ENCODE data around the gene NHLH1.
A peak's percentile ranks its signal among the peaks of the same experiment; 100 is the strongest.

Gene NHLH1

DNA sequence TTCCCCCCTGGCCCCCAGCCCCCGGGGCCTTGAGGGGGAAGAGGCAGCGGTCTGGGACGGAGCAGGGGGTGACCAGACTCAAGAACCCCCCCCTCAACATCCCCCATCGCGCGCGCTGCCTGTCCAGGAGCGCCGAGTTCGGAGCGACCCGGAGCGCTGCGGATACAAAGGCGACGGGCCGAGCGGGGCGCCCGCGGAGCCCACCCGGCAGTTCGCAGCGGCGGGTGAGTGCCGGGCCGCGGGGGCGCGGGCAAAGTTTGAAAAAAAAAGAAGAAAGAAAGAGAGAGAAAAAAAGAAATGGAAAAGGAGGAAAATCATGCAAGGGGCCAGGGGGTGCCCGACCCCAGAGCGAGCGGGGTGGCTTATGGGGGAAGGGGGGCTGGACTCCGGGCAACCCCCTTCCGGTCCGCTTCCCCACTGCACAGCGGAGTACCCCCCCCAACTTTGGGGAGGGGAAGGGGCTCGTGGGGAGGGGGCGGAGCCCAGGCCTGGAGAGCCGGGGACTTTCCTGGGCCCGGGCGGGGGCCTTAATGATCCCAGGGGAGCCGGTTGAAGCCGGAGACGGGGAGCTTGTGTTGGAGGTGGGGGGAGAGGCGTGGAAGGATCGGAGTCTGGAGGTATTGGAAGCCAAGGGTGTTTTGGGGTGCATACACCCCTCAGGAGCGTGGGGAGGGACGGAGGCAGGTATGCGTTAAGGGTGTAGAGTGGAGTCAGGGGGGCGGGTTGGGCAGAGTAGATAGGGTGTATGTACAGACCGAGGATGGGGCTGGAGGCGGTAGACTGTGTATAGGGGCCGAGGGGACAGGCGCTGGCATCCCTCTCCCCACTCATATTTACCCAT is 34.0 kb downstream of the NHLH1 start:
- no peaks in the 10 kb centered on the region for H3K36me3 ChIP-seq (ENCODE audit: control insufficient read depth, insufficient read depth, low read length)
- 0 to 1% methylated on average over 52 to 55 of the region's 55 CpGs for WGBS, 2 experiments
- peak overlapping the region; percentile 83 for H3K4me3 ChIP-seq (ENCODE audit: insufficient read depth, low read depth, low read length)
- peak overlapping the region; percentile 92 for H3K27ac ChIP-seq (ENCODE audit: insufficient read depth, low read depth, low read length, poor library complexity, severe bottlenecking)
- H3K4me1 ChIP-seq (ENCODE audit: control insufficient read depth, insufficient read depth, low read length) = peaks cover 59% of the 10 kb centered on the region
- no peaks in the 10 kb centered on the region for H3K9me3 ChIP-seq (ENCODE audit: control insufficient read depth, low read length)
- no peaks in the 10 kb centered on the region for H3K27me3 ChIP-seq (ENCODE audit: control insufficient read depth, insufficient read depth, low read length, poor library complexity, severe bottlenecking)

DNA sequence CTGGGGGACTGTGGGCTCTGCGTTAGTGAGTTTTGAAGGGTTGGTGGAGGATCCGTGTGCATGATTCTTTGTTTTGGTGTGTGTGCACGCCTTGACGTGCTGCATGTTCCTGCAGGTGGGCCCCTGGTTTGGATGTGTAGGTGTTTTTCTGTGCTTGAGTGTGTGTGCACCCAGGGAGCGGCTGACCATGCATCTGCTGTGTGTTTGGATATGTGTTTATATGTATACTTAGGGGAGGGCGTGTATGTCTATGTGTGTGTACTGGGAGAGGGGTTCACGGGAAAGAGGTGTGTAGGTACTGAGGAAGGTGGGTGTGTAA is 34.6 kb downstream of the NHLH1 start:
- H3K27ac ChIP-seq (ENCODE audit: insufficient read depth, low read depth, low read length, poor library complexity, severe bottlenecking) = no peak overlapping the region

DNA sequence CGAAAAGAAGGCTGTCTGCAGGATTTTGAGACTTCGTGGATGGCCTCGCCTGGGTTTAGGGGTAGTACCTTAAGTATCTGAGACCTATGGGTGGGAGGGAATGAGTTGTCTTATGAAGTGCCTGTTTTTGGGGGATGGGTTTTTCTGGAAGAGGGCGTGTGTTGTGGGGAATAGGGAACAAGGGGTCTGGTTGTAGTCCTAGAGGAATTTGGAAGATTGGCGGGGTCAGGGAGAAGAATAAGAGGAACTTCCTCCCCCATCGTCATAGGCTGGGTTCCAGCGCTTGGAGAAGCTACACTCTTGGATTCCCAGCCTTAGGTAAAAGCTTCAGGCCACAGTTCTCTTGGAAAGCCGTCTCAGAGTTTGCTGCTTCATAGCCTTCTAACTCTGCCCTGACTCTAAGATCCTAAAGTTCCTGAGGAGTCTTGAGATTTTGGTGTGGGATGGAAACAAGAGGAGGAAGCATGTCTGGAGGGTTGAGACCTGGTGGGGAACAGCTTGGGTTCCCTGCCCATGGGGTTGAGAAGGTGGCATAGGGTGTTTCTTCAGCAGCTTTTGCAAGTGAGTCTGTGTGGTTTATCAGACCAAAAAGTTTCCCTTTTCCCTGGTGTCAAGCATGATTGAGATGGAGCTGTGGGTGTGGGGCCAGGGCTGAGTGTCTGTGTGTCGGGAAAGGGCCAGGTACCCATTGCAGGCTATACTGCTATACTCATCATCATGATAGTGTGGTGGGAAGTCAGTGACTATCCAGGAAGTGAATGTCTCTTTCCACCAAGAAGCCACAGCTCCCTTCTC is 35.3 kb downstream of the NHLH1 start:
- Histone ChIP-seq H3K27ac (ENCODE audit: insufficient read depth, low read depth, low read length, poor library complexity, severe bottlenecking) (no peak overlapping the region), H3K36me3 (ENCODE audit: control insufficient read depth, insufficient read depth, low read length) (peaks cover 3% of the 10 kb centered on the region), H3K4me1 (ENCODE audit: control insufficient read depth, insufficient read depth, low read length) (peaks cover 71% of the 10 kb centered on the region), H3K27me3 (ENCODE audit: control insufficient read depth, insufficient read depth, low read length, poor library complexity, severe bottlenecking) (no peaks in the 10 kb centered on the region), H3K9me3 (ENCODE audit: control insufficient read depth, low read length) (no peaks in the 10 kb centered on the region), H3K4me3 (ENCODE audit: insufficient read depth, low read depth, low read length) (peak overlapping the region; percentile 83)
- 55 to 58% methylated on average over 9 of the region's 9 CpGs for WGBS, 2 experiments

More for the DNA sequence above, 34.6 kb downstream of the NHLH1 start:
- Histone ChIP-seq H3K4me1 (ENCODE audit: control insufficient read depth, insufficient read depth, low read length) (peaks cover 65% of the 10 kb centered on the region), H3K9me3 (ENCODE audit: control insufficient read depth, low read length) (no peaks in the 10 kb centered on the region), H3K4me3 (ENCODE audit: insufficient read depth, low read depth, low read length) (peak overlapping the region; percentile 83), H3K27me3 (ENCODE audit: control insufficient read depth, insufficient read depth, low read length, poor library complexity, severe bottlenecking) (no peaks in the 10 kb centered on the region), H3K36me3 (ENCODE audit: control insufficient read depth, insufficient read depth, low read length) (no peaks in the 10 kb centered on the region)
- 16% methylated on average over 7 of the region's 7 CpGs for WGBS, 2 experiments

DNA sequence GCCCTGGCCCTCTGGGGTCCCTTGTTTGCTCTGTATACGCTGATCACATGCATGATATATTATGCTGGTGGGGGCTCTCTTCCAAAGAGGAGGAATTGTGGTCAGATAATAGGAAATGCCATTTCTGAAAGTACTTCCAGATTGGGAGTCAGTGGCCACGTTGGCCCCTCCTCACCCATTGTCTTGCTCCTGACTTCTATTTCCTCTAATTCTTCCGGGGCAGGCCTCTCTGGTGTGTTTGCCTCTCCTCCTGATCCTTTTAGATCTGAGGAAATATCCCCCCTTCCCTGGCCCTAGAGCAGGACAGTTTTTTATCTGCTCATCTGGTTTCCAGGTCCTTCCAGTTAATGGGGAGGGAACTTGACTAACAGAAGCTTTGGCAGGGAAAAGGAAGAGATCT is 36.4 kb downstream of the NHLH1 start:
- Histone ChIP-seq H3K9me3 (ENCODE audit: control insufficient read depth, low read length) (no peaks in the 10 kb centered on the region), H3K4me3 (ENCODE audit: insufficient read depth, low read depth, low read length) (peak overlapping the region; percentile 83), H3K27ac (ENCODE audit: insufficient read depth, low read depth, low read length, poor library complexity, severe bottlenecking) (no peak overlapping the region), H3K36me3 (ENCODE audit: control insufficient read depth, insufficient read depth, low read length) (peaks cover 7% of the 10 kb centered on the region), H3K4me1 (ENCODE audit: control insufficient read depth, insufficient read depth, low read length) (peaks cover 77% of the 10 kb centered on the region), H3K27me3 (ENCODE audit: control insufficient read depth, insufficient read depth, low read length, poor library complexity, severe bottlenecking) (no peaks in the 10 kb centered on the region)
- 42 to 43% methylated on average over 3 of the region's 3 CpGs for WGBS, 2 experiments

DNA sequence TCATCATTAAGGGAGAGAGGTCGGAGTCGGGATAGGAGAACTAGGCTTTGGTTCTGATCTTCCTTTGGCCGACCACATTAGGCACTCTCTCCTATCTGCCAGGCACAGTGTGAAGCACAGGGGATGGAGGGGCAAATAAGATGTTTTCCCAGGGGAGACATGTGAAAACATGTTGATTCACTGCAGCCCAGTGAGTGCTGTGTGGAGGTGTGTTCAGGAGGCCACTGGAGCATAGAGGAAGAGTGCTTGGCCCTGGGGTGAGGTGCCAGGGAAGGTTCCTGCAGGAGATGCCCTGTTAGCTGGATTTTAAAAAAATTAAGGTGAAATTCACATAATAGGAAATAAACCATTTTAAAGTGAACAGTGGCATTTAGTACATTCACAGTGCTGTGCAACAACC is 37.2 kb downstream of the NHLH1 start:
- Histone ChIP-seq H3K4me1 (ENCODE audit: control insufficient read depth, insufficient read depth, low read length) (peaks cover 77% of the 10 kb centered on the region), H3K27me3 (ENCODE audit: control insufficient read depth, insufficient read depth, low read length, poor library complexity, severe bottlenecking) (no peaks in the 10 kb centered on the region), H3K36me3 (ENCODE audit: control insufficient read depth, insufficient read depth, low read length) (peaks cover 7% of the 10 kb centered on the region), H3K4me3 (ENCODE audit: insufficient read depth, low read depth, low read length) (peak overlapping the region; percentile 83), H3K27ac (ENCODE audit: insufficient read depth, low read depth, low read length, poor library complexity, severe bottlenecking) (no peak overlapping the region), H3K9me3 (ENCODE audit: control insufficient read depth, low read length) (no peaks in the 10 kb centered on the region)
- 90 to 97% methylated on average over 3 of the region's 3 CpGs for WGBS, 2 experiments

DNA sequence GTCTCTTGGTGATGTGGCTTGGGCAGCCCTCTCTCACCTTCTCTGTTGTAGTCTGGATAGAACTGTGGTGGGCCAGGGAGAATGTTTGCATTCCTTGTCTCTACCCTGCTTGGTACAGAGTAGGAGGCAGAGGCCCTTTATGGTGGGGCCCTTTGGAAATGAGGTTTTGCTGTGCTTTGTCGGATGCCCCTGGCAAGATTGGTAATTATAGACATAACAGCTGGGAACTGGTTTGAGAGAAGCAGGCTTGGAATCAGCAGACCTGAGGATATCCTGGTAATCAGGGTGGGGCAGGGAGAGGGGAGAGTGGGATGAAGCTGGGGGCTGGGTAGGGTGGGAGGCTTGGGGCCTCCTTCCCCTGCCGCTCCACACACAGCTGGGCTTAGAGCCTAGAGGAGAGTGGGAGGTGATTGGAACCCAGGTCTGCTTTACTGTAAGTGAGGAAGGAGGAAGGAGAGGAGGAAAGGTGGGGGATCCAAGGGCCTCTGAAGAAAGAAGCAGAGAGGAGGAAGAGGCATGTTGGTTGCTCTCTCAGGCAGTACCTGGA is 38.5 kb downstream of the NHLH1 start:
- no peaks in the 10 kb centered on the region for H3K27me3 ChIP-seq (ENCODE audit: control insufficient read depth, insufficient read depth, low read length, poor library complexity, severe bottlenecking)
- no peaks in the 10 kb centered on the region for H3K9me3 ChIP-seq (ENCODE audit: control insufficient read depth, low read length)
- peaks cover 7% of the 10 kb centered on the region for H3K36me3 ChIP-seq (ENCODE audit: control insufficient read depth, insufficient read depth, low read length)
- no peak overlapping the region for H3K27ac ChIP-seq (ENCODE audit: insufficient read depth, low read depth, low read length, poor library complexity, severe bottlenecking)
- no peak overlapping the region for H3K4me3 ChIP-seq (ENCODE audit: insufficient read depth, low read depth, low read length)
- H3K4me1 ChIP-seq (ENCODE audit: control insufficient read depth, insufficient read depth, low read length) = peaks cover 81% of the 10 kb centered on the region
- WGBS, 2 experiments = 95 to 99% methylated on average over 2 of the region's 2 CpGs

DNA sequence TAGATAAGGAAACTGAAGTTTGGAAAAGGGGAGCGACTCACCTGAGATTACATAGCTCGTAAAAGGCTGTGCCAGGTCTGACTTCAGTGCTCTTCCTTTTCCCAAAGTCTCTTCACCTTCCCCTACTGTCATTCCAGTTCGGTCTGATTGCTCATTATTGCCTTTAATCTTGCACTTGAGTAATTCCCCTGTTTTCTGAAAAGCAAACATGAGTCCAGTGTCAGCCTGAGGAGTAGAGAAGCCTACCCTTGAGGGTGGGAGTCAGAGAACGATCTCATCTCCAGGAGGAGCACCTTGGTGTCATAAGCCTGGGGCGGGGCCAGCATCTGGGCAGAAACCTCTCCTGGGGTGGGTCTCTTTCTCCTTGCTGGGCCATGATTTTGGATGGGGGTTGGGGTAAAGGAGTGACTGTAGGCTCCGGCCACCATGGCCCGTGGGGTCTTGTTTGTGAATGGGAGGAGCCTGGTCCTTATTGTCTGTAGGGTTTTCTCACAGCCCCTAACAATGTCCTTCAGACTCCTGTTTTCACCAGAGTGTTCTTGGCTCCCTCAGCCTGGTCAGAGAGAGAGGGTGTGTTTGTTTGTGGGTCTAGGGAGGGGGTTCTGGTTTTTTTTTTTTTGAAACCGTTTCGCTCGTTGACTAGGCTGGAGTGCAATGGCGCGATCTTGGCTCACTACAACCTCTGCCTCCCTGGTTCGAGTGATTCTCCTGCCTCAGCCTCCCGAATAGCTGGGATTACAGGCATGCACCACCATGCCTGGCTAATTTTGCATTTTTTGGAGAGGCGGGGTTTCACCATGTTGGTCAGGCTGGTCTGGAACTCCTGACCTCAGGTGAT is 39.5 kb downstream of the NHLH1 start:
- H3K27ac ChIP-seq (ENCODE audit: insufficient read depth, low read depth, low read length, poor library complexity, severe bottlenecking) = no peak overlapping the region
- H3K36me3 ChIP-seq (ENCODE audit: control insufficient read depth, insufficient read depth, low read length) = peaks cover 7% of the 10 kb centered on the region
- H3K4me3 ChIP-seq (ENCODE audit: insufficient read depth, low read depth, low read length) = no peak overlapping the region
- H3K4me1 ChIP-seq (ENCODE audit: control insufficient read depth, insufficient read depth, low read length) = peaks cover 86% of the 10 kb centered on the region
- H3K27me3 ChIP-seq (ENCODE audit: control insufficient read depth, insufficient read depth, low read length, poor library complexity, severe bottlenecking) = no peaks in the 10 kb centered on the region
- H3K9me3 ChIP-seq (ENCODE audit: control insufficient read depth, low read length) = no peaks in the 10 kb centered on the region
- WGBS, 2 experiments = 87 to 91% methylated on average over 15 of the region's 15 CpGs

DNA sequence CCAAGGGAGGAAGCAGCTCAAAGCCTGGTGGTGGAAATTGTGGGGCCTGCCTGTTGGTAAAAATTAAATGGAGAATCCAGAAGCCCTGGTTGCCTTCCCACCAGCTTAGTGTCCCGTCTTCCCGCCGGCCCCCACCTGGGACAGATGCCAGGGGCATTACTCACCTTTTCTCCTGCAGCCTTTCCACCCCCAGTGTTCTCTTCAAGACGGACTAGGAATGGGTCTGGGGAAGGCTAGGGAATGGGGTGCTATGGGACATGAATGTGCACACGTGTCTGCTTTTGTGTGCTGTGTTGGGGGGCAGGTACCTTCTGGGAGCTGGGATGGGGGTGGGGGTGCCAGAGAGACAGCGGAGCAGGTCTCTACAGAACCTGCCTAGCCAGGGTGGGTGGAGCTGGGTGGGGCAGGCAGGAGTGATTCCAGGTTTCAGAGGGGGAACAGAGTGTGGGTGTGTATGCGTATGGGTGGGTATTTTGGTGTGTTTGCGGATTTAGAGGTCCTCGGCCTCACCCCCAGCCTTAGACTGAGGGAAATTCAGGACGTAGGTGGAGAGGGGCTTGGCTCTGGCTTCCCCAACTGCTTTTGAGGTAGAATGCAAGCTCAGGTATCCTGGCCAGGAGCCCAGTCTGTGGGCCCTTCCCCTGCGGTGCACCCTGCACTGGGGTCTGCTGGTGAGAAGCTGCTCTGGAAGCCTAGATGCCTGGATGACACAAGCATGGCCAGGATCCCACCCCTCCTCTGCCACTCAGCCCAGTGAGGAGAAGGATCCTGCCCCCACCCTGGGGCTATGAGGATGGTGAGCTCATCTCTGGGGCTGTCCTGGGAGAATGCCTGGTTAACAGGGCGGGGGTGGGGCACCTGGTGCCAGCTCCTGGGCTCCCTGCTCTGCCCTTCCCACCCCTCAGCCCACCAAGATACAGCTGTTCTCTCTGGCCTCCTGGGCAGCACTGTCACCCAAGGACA is 41.2 kb downstream of the NHLH1 start:
- no peaks in the 10 kb centered on the region for H3K27me3 ChIP-seq (ENCODE audit: control insufficient read depth, insufficient read depth, low read length, poor library complexity, severe bottlenecking)
- no peaks in the 10 kb centered on the region for H3K9me3 ChIP-seq (ENCODE audit: control insufficient read depth, low read length)
- peaks cover 94% of the 10 kb centered on the region for H3K4me1 ChIP-seq (ENCODE audit: control insufficient read depth, insufficient read depth, low read length)
- no peak overlapping the region for H3K4me3 ChIP-seq (ENCODE audit: insufficient read depth, low read depth, low read length)
- no peak overlapping the region for H3K27ac ChIP-seq (ENCODE audit: insufficient read depth, low read depth, low read length, poor library complexity, severe bottlenecking)
- WGBS, 2 experiments = 91 to 93% methylated on average over 12 of the region's 12 CpGs
- peaks cover 7% of the 10 kb centered on the region for H3K36me3 ChIP-seq (ENCODE audit: control insufficient read depth, insufficient read depth, low read length)

DNA sequence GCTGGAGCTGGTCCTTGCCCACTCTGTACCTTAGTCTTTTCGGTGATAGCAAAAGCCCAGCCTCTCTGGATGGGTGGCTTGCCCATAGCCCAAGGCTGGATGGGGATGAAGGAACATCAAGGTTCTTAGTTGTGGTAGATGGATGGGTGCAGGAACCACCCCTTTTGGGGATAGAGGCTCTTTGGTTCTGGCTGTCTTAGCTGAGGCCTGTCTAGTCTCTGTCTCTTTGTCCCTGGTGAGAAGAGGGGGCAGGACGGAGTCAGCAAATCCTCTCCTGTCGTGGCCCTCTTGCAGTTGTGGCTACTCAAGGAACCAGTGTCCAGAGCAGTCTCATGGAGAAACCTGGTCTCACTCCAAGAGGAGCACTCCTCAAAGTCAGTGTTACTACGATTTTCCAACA is 42.0 kb downstream of the NHLH1 start:
- H3K4me3 ChIP-seq (ENCODE audit: insufficient read depth, low read depth, low read length) = no peak overlapping the region
- peaks cover 94% of the 10 kb centered on the region for H3K4me1 ChIP-seq (ENCODE audit: control insufficient read depth, insufficient read depth, low read length)
- WGBS, 2 experiments = 90 to 93% methylated on average over 4 of the region's 4 CpGs
- H3K27me3 ChIP-seq (ENCODE audit: control insufficient read depth, insufficient read depth, low read length, poor library complexity, severe bottlenecking) = no peaks in the 10 kb centered on the region
- peak overlapping the region; percentile 62 for H3K27ac ChIP-seq (ENCODE audit: insufficient read depth, low read depth, low read length, poor library complexity, severe bottlenecking)
- H3K36me3 ChIP-seq (ENCODE audit: control insufficient read depth, insufficient read depth, low read length) = peaks cover 7% of the 10 kb centered on the region
- no peaks in the 10 kb centered on the region for H3K9me3 ChIP-seq (ENCODE audit: control insufficient read depth, low read length)

Measured in ectodermal cell (in vitro differentiated cells).